Measurements from ENCODE around the gene PPP1R8.

GRCh38 chr1:27849951-27850350, 19.4 kb downstream of the PPP1R8 start:
- TF ChIP-seq EZH2 (IDR thresholded peaks at IDR 0.05; ENCODE audit: borderline replicate concordance, low read depth, low read length, severe bottlenecking): no peak
- TF ChIP-seq CTCF (IDR thresholded peaks at IDR 0.05; ENCODE audit: borderline replicate concordance, extremely low read depth, low read length, poor library complexity, severe bottlenecking): no peak
